OCI-LY3 (cell line): Measurements from ENCODE around the gene KRTAP2-2.
"Not testable (repeated sequence)": the region's sequence is repeated elsewhere in the genome, so short reads cannot be mapped to it uniquely, and the experiment has no call there.

Experiments
- CTCF ChIP-seq: fragments of 200-600, 300-600 bp; sonication (generic); IDR thresholded peaks from 2 replicates; pipeline ENCODE4 v1.5.1; 2014; ENCODE audit warnings: antibody characterized with exemption, low read length, low read depth
- EZH2phosphoT487 ChIP-seq: fragments of 200-600 bp; shearing (Covaris generic); IDR thresholded peaks from 2 replicates; pipeline ENCODE4 v1.6.1; 2018; ENCODE audit warnings: antibody characterized with exemption, mixed run types, low read depth

GRCh38 chr17:41059276-41060051 lies 4.4 kb upstream of the KRTAP2-2 start:
- not testable (repeated sequence) for TF ChIP-seq CTCF, EZH2phosphoT487
